K562 (cell line): ENCODE results near the gene ZC3H12A.

ENCODE experiments used
- MAZ ChIP-seq, 2 experiments: fragments of 450-650 bp in 1 of 2; sonication (generic) in 1 of 2; formaldehyde crosslinking; IDR thresholded peaks in 1 of 2; conservative IDR thresholded peaks in 1 of 2; 2 replicates each; pipeline versions ENCODE4 v1.4.0 to v1.5.0; 2020; ENCODE audit warnings: mild to moderate bottlenecking in 1 of 2, missing genetic modification reagents in 1 of 2
- RCOR1 ChIP-seq, 2 experiments: IDR thresholded peaks; 2 replicates each; pipeline ENCODE4 v1.6.1; 2012; ENCODE audit warnings: low read depth in 2 of 2, low read length in 2 of 2, borderline replicate concordance in 1 of 2, improper control_type of control experiment in 1 of 2
- ZNF77 ChIP-seq: fragments of 250-450 bp; sonication (Bioruptor Pico); IDR thresholded peaks from 2 replicates; pipeline ENCODE4 v1.5.0; 2020

GRCh38 chr1:37485902-37486679 lies 11.7 kb downstream of the ZC3H12A start:
- TF ChIP-seq ZNF77 (CRISPR knock-in tag): no peak
- no peak for TF ChIP-seq MAZ (CRISPR knock-in tag; conservative IDR thresholded peaks at IDR 0.05 in 1 of 2, IDR thresholded peaks at IDR 0.05 in 1 of 2)
- no peak for TF ChIP-seq RCOR1 (IDR thresholded peaks at IDR 0.05; ENCODE audit: borderline replicate concordance in 1 of 2, low read depth in 2 of 2, low read length in 2 of 2)
